ENCODE data around the gene MAN1C1.

DNA sequence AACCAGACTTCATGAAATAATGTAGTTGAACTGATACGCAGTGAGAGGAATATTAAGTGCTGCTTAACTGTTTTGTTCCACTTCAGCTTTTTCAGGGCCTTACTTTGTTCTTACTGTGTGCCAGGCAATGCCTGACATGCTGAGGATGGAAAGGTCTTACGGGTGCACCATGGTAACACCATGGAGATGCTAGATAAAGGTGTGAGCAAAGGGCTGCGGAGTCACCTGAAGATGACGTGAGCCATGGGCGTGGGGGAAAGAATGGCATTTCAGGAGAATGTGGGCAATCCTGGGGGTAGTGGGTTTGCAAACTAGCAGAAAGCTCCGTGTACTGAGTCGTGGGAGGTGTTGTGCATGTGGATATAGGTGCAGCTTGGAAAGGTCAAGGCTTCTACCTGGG is 27.3 kb downstream of the MAN1C1 start:
- TF ChIP-seq REST (IDR thresholded peaks at IDR 0.05; ENCODE audit: insufficient read depth in 1 of 2, low read depth in 2 of 2, low read length in 1 of 2) = no peak
- no peak for TF ChIP-seq POLR2AphosphoS5 (IDR thresholded peaks at IDR 0.05; ENCODE audit: low read depth, low read length)
- TF ChIP-seq, protein P1, sequence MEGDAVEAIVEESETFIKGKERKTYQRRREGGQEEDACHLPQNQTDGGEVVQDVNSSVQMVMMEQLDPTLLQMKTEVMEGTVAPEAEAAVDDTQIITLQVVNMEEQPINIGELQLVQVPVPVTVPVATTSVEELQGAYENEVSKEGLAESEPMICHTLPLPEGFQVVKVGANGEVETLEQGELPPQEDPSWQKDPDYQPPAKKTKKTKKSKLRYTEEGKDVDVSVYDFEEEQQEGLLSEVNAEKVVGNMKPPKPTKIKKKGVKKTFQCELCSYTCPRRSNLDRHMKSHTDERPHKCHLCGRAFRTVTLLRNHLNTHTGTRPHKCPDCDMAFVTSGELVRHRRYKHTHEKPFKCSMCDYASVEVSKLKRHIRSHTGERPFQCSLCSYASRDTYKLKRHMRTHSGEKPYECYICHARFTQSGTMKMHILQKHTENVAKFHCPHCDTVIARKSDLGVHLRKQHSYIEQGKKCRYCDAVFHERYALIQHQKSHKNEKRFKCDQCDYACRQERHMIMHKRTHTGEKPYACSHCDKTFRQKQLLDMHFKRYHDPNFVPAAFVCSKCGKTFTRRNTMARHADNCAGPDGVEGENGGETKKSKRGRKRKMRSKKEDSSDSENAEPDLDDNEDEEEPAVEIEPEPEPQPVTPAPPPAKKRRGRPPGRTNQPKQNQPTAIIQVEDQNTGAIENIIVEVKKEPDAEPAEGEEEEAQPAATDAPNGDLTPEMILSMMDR (IDR thresholded peaks at IDR 0.05) = no peak
